Measurements from ENCODE around the gene YIPF2.

- TF ChIP-seq, protein P1, sequence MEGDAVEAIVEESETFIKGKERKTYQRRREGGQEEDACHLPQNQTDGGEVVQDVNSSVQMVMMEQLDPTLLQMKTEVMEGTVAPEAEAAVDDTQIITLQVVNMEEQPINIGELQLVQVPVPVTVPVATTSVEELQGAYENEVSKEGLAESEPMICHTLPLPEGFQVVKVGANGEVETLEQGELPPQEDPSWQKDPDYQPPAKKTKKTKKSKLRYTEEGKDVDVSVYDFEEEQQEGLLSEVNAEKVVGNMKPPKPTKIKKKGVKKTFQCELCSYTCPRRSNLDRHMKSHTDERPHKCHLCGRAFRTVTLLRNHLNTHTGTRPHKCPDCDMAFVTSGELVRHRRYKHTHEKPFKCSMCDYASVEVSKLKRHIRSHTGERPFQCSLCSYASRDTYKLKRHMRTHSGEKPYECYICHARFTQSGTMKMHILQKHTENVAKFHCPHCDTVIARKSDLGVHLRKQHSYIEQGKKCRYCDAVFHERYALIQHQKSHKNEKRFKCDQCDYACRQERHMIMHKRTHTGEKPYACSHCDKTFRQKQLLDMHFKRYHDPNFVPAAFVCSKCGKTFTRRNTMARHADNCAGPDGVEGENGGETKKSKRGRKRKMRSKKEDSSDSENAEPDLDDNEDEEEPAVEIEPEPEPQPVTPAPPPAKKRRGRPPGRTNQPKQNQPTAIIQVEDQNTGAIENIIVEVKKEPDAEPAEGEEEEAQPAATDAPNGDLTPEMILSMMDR (IDR thresholded peaks at IDR 0.05) = no peak
- TF ChIP-seq POLR2A (IDR thresholded peaks at IDR 0.05) = no peak
Observed at GRCh38 chr19:10919352-10920287, 8.8 kb downstream of the YIPF2 start.
